GM18909 (cell line): Measurements from ENCODE around the gene NEK10.

Source experiments
- ATAC-seq: cut with Tn5 transposase; IDR thresholded peaks from one replicate; pipeline ENCODE4 v1.9.1; 2021; ENCODE audit warnings: mild to moderate bottlenecking; ENCODE audit not compliant: unreplicated experiment, poor library complexity

The NEK10 gene

GRCh38 chr3:27127879-27128278 lies 241.3 kb downstream of the NEK10 start:
- ATAC-seq = no peak

GRCh38 chr3:27127195-27127594 lies 242.0 kb downstream of the NEK10 start:
- ATAC-seq = no peak

- no peak for ATAC-seq
Measured at GRCh38 chr3:27125821-27126501, 243.2 kb downstream of the NEK10 start.

- no peak for ATAC-seq
Measured at GRCh38 chr3:27119639-27120038, 249.5 kb downstream of the NEK10 start.

- no peak for ATAC-seq
Measured at GRCh38 chr3:27115352-27115751, 253.8 kb downstream of the NEK10 start.

GRCh38 chr3:27114684-27115083 lies 254.5 kb downstream of the NEK10 start:
- no peak for ATAC-seq

GRCh38 chr3:27114129-27114528 lies 255.1 kb downstream of the NEK10 start:
- no peak for ATAC-seq

- ATAC-seq = no peak
Measured at GRCh38 chr3:27110020-27110419, 259.2 kb downstream of the NEK10 start.

- ATAC-seq = no peak
Measured at GRCh38 chr3:27108322-27108721, 260.9 kb downstream of the NEK10 start.

- no peak for ATAC-seq
Measured at GRCh38 chr3:27105904-27106303, 263.3 kb downstream of the NEK10 start.

- ATAC-seq = no peak
Measured at GRCh38 chr3:27097182-27097581, 272.0 kb downstream of the NEK10 start.

GRCh38 chr3:27095553-27096222 lies 273.5 kb downstream of the NEK10 start:
- peak; percentile 61 for ATAC-seq

- no peak for ATAC-seq
Measured at GRCh38 chr3:27094721-27095120, 274.5 kb downstream of the NEK10 start.

- ATAC-seq = no peak
Measured at GRCh38 chr3:27093771-27094170, 275.4 kb downstream of the NEK10 start.

- no peak for ATAC-seq
Measured at GRCh38 chr3:27090275-27091041, 278.7 kb downstream of the NEK10 start.

GRCh38 chr3:27089645-27090044 lies 279.5 kb downstream of the NEK10 start:
- no peak for ATAC-seq

GRCh38 chr3:27089068-27089467 lies 280.1 kb downstream of the NEK10 start:
- ATAC-seq = no peak

- ATAC-seq = no peak
Measured at GRCh38 chr3:27085829-27086730, 283.1 kb downstream of the NEK10 start.

- no peak for ATAC-seq
Measured at GRCh38 chr3:27081992-27082607, 287.1 kb downstream of the NEK10 start.

- ATAC-seq = no peak
Measured at GRCh38 chr3:27081566-27081965, 287.6 kb downstream of the NEK10 start.
